Uterus (tissue), 2 donors: ENCODE data around the gene KCNC2.

Experiments used
- CTCF ChIP-seq, 4 experiments: fragments of 200-600 bp in 2 of 4; fragments of 450-650 bp in 2 of 4; sonication (generic) in 2 of 4; IDR thresholded peaks; one replicate each; pipeline ENCODE4 v1.5.1; 2016 to 2019; ENCODE audit warnings: antibody characterized with exemption in 4 of 4, mild to moderate bottlenecking in 2 of 4, moderate library complexity in 1 of 4
- POLR2A ChIP-seq, 2 donors: fragments of 450-650 bp; IDR thresholded peaks; one replicate each; pipeline ENCODE4 v1.6.1; 2016; ENCODE audit warnings: antibody characterized with exemption in 2 of 2, mild to moderate bottlenecking in 1 of 2, moderate library complexity in 1 of 2

DNA sequence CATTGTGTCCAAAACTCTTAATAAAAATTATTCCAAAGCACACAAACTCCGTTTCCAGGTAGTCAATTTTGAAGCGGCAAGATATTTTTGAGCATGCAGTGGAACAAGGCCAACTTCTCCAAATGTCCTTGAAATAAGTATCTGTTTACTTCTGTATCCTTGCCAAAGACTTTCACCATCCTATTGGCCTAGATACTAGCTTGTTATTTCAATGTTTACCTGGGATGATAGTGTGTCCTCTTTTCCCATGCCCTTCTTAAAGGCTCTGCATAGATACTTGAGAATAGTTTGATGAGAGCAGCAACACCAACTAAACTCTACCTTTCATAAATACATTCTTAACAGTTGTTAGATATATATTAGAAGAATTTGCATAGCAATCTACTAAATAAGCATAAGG is 160.9 kb downstream of the KCNC2 start:
- TF ChIP-seq CTCF (IDR thresholded peaks at IDR 0.05) (no peak), POLR2A (IDR thresholded peaks at IDR 0.05) (no peak)
